ENCODE data around the gene KCNH1. TPM values are rescaled to one million over a fixed set of nuclear protein-coding genes. Genes with fewer than 3 reads are reported as not detected.

Gene KCNH1
- total RNA-seq, 4 donors from 2014 or later = 0.24 to 1.6 TPM; not detected in 2

DNA sequence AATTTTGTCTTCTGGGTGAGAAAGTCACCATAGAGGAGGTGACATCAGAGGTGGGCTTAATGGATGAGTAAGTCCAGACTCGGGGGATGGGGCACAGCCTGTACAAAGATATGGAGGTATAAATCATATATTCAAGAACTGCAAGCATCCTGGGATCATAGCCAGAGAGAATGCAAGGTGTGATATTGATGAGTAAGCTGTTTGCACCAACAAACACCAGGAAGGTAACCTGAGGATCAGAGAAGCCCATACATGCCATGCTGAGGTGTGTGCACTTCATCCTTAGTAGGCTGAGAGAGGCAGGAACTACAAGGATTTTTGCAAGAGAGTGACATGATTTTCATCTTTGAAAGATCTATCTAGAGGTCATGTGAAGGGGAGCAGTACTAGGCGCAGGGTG, 498.8 kb downstream of the KCNH1 start:
- TF ChIP-seq, protein P1, sequence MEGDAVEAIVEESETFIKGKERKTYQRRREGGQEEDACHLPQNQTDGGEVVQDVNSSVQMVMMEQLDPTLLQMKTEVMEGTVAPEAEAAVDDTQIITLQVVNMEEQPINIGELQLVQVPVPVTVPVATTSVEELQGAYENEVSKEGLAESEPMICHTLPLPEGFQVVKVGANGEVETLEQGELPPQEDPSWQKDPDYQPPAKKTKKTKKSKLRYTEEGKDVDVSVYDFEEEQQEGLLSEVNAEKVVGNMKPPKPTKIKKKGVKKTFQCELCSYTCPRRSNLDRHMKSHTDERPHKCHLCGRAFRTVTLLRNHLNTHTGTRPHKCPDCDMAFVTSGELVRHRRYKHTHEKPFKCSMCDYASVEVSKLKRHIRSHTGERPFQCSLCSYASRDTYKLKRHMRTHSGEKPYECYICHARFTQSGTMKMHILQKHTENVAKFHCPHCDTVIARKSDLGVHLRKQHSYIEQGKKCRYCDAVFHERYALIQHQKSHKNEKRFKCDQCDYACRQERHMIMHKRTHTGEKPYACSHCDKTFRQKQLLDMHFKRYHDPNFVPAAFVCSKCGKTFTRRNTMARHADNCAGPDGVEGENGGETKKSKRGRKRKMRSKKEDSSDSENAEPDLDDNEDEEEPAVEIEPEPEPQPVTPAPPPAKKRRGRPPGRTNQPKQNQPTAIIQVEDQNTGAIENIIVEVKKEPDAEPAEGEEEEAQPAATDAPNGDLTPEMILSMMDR (IDR thresholded peaks at IDR 0.05) = no peak
- DNase-seq (ENCODE audit: low spot score) = no peak
- ATAC-seq (ENCODE audit: low FRiP score) = no peak

DNA sequence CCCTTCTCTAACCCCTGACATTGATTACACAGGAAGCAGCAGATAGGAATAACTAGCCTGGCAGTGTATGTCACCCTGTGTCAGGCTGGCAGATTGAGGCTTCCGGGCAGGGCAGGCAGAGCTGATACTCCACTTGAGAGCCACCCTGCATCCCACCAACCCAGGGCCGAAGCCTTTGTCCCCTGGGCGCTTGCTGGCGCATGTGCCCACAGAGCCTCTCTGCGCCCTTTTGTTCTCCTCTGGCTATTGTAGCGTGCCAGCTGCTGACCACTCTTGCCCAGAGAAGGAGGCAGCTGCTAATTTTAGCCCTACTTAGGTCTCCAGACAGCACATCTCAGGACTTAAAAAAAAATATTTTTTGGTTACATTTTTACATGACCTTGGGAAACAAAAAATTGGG, 500.3 kb downstream of the KCNH1 start:
- DNase-seq (ENCODE audit: low spot score) = no peak
- TF ChIP-seq, protein P1 (IDR thresholded peaks at IDR 0.05) = no peak
- ATAC-seq (ENCODE audit: low FRiP score) = no peak

DNA sequence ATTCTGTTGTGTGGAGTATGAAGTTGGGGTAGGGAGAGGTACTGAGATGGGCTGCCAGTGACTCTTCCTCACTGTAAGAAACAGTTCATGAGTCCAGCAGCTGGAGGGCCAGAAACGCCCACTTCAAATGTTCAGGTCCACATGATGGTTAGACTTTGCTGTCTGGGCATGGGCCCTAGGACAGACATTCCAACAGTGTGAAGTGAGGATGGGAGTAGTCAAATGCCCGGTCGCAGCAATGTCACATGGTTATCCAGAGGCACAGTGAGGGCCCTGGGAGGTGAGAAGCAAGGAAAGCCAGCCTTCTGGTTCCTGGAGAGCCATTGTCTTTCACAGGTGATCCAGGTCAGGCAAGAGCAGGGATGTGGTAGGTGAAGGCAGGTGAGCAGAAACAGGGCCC, 500.8 kb downstream of the KCNH1 start:
- DNase-seq (ENCODE audit: low spot score) (no peak), ATAC-seq (ENCODE audit: low FRiP score) (no peak)
- TF ChIP-seq, protein P1 (IDR thresholded peaks at IDR 0.05) = no peak

DNA sequence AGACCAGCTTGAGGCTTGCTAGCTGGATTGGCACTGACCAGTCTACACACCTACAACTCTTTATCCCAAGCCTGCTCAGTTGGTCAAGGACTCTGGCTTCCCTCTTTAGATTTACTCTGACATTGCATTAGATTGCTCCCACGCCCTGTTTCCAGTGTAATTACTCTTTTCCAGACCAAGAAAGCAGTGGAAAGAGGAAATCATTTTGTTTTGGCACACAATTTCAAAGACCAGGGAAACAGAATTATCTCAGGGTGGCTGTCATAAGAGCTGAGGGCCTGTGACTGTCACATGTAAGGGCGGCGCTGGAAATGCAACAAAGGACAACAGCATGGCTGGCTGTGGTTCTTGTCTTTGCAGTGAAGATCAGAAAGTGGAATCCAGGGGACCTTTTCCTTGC, 502.5 kb downstream of the KCNH1 start:
- TF ChIP-seq, protein P1 (IDR thresholded peaks at IDR 0.05) = no peak
- no peak for ATAC-seq (ENCODE audit: low FRiP score)
- no peak for DNase-seq (ENCODE audit: low spot score)

DNA sequence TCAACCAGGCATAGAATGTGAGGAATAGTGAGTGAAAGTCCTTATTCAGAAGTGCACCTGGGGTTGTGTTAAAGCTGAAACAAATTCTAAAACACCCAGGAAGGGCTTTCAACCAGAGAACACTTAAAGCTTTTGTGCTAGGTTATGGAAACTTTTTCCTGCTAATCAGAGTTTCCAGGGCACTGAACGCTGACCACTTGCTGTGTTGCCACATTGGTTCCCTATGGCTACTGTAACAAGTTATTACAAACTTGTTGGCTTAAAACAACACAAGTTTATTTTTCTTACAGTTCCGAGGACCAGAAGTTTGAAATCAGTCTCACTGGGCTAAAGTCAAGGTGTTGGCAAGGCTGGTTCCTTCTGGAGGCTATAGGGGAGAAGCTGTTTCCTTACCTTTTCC, 504.7 kb downstream of the KCNH1 start:
- TF ChIP-seq, protein P1 (IDR thresholded peaks at IDR 0.05) = no peak
- DNase-seq (ENCODE audit: low spot score) (no peak), ATAC-seq (ENCODE audit: low FRiP score) (no peak)

DNA sequence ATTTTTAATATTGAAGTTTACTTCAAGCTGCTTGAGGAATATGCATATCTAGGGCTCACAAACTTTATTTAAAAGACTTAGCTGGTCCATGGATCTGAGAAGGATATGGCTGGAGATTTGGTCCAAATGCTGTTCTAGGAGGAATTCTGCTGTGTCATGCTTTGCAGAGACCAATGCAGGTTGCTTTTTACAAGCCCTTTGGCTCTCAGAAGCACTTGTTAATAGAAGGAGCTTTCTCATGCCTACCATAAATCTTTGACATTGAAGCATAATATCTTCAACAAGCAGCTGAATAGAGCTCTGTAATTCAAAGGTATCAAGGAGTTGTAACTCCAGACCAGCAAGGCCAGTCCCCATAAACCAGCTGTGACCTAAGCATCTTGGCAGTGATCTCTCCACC, 506.2 kb downstream of the KCNH1 start:
- no peak for ATAC-seq (ENCODE audit: low FRiP score)
- TF ChIP-seq, protein P1 (IDR thresholded peaks at IDR 0.05) = no peak
- DNase-seq (ENCODE audit: low spot score) = no peak

Other genes with a start within 250 kb of the KCNH1 start
- gene RCOR3, start 125.2 kb upstream of the KCNH1 start, total RNA-seq = 10 to 100 TPM; 20.5 to 45.6 (median 31.0) TPM
- gene TRAF5, start 192.7 kb upstream of the KCNH1 start, total RNA-seq = 10 to 100 TPM; 14.8 to 24.5 (median 18.7) TPM